ENCODE data around the gene TSEN34.
"Not testable (repeated sequence)": the region's sequence is repeated elsewhere in the genome, so short reads cannot be mapped to it uniquely, and the experiment has no call there.

Gene TSEN34

DNA sequence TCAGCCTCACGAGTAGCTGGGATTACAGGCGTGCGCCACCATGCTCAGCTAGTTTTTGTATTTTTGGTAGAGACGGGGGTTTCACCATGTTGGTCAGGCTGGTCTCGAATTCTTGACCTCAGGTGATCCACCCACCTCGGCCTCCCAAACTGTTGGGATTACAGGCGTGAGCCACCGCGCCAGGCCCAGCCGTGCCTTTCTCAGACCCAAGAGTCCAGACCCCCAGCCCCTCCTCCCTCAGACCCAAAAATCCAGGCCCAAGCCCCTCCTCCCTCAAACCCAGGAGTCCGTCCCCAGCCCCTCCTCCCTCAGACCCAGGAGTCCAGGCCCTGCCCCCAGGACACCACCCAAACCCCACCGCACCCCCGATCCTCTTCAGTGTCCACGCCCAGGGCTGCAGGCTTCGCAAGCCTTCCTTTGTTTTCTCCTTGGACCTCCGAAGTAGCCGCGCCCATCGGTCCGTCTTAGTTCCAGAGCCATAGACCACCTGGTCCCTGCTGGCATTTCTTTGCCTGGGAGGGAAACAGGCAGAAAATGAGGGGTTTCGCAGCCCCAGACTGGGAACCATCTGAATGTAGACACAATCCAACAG is 21.9 kb upstream of the TSEN34 start:
- Histone ChIP-seq H3K36me3 (ENCODE audit: control insufficient read depth in 4 of 4, insufficient read depth in 4 of 4, low read length in 3 of 4) (no peaks in the 10 kb centered on the region), H3K9me3 (ENCODE audit: control extremely low read depth in 1 of 5, control insufficient read depth in 4 of 5, insufficient read depth in 2 of 5, low read depth in 1 of 5, low read length in 4 of 5) (peaks cover 0 to 3% (median 0%) of the 10 kb centered on the region in 5 experiments), H3K4me3 (ENCODE audit: control insufficient read depth in 1 of 7, extremely low read depth in 1 of 7, insufficient read depth in 4 of 7, low read depth in 2 of 7, low read length in 6 of 7) (no peak overlapping the region), H3K27me3 (replicated peaks in 2 of 5; ENCODE audit: control insufficient read depth in 4 of 5, insufficient read depth in 5 of 5, low read length in 4 of 5) (peaks cover 0 to 3% (median 0%) of the 10 kb centered on the region in 5 experiments), H3K4me1 (ENCODE audit: control extremely low read depth in 1 of 4, control insufficient read depth in 4 of 4, insufficient read depth in 4 of 4, low read length in 3 of 4) (peaks cover 0 to 23% (median 20%) of the 10 kb centered on the region in 4 experiments), H3K27ac (ENCODE audit: insufficient read depth in 1 of 2, low read depth in 1 of 2, low read length in 2 of 2, poor library complexity in 1 of 2, severe bottlenecking in 2 of 2) (no peak overlapping the region)
- ChIA-PET POLR2A (no interaction called here), CTCF (interaction anchor here (1.0 to 5.0 kb wide), 11 partner anchors 10 to 97 kb away, joined by 3 to 28 read pairs (median 8); partner anchors contain the start of gene LENG1)
- WGBS (ENCODE audit: insufficient coverage), result 94% methylated on average over 15 of the region's 21 CpGs
- DNase-seq, result no peak

- CTCF ChIA-PET, result interaction anchor here (1.8 to 2.6 kb wide), 3 partner anchors 12 to 220 kb away, joined by 6 to 8 read pairs (median 8); no protein-coding TSS in a partner anchor
- WGBS (ENCODE audit: insufficient coverage), result 98% methylated on average over 9 of the region's 23 CpGs
Measured at GRCh38 chr19:54171736-54172431, 19.2 kb upstream of the TSEN34 start.

DNA sequence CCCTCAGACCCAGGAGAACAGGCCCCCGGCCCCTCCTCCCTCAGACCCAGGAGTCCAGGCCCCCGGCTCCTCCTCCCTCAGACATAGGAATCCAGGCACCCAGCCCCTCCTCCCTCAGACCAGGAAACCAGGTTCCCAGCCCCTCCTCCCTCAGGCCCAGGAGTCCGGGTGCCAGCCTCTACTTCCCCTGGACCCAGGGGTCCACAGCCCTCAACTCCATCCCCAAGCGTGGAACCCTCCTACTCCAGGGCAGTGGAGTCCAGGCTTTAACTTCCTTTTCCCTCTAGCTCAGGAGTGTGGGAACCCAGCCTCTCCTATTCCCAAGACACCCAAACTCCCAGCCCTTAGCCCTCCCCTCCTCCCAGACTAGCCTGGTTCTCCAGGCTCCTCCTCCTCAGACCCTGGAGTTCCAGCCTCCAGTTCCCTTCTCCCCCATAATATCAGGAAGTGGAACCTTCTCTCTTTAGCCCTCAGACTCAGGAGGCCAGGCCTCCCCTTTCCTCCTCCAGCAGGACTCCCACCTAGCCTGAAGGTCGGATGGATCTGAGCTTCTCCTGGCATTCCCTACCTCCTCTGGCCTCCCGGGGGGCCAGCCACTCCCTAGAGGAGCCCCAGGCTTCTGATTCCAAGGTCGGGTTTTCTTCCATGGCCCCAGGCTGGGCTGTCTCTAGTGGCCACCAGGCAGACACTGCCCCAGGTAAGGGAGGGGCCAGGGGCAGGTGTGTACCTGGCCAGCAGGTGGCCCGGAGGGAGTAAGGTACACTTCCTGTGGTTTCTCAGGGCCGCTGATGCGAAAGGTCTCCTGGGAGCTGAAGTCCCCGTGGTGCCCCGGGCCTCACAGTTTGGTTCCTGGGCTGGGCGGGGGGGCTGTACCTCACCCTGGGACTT is 18.4 kb upstream of the TSEN34 start, which contains the start of gene TMC4:
Gene TMC4, minus strand, starts transcription at position 690 of the 888 bp plus-strand sequence. Its CDS starts 43 bp downstream, at position 647.
- no peak within 1 kb of the TSS for H3K4me3 ChIP-seq (ENCODE audit: control insufficient read depth in 1 of 7, extremely low read depth in 1 of 7, insufficient read depth in 4 of 7, low read depth in 2 of 7, low read length in 6 of 7)
- ChIA-PET POLR2A (interaction anchor here (1.3 to 1.7 kb wide), 2 partner anchors 8 to 15 kb away, joined by 3 to 5 read pairs; no protein-coding TSS in a partner anchor), CTCF (interaction anchor here (1.3 to 2.8 kb wide), 4 partner anchors 9 to 93 kb away, joined by 8 to 12 read pairs (median 8); partner anchors contain the start of gene MBOAT7)
- H3K27me3 ChIP-seq (replicated peaks in 2 of 5; ENCODE audit: control insufficient read depth in 4 of 5, insufficient read depth in 5 of 5, low read length in 4 of 5), result no peaks in the 10 kb centered on the region
- 25% methylated on average over 9 of the region's 13 CpGs for WGBS (ENCODE audit: insufficient coverage)
- H3K27ac ChIP-seq (ENCODE audit: insufficient read depth in 1 of 2, low read depth in 1 of 2, low read length in 2 of 2, poor library complexity in 1 of 2, severe bottlenecking in 2 of 2), result no peak within 1 kb of the TSS
- H3K36me3 ChIP-seq (ENCODE audit: control insufficient read depth in 4 of 4, insufficient read depth in 4 of 4, low read length in 3 of 4), result peaks cover 0 to 19% (median 4%) of the 10 kb centered on the region in 4 experiments
- peaks cover 0 to 18% (median 15%) of the 10 kb centered on the region in 4 experiments for H3K4me1 ChIP-seq (ENCODE audit: control extremely low read depth in 1 of 4, control insufficient read depth in 4 of 4, insufficient read depth in 4 of 4, low read length in 3 of 4)
- peak in 1 of 3 donors; percentile 32 for DNase-seq
- H3K9me3 ChIP-seq (ENCODE audit: control extremely low read depth in 1 of 5, control insufficient read depth in 4 of 5, insufficient read depth in 2 of 5, low read depth in 1 of 5, low read length in 4 of 5), result no peaks in the 10 kb centered on the region

More at GRCh38 chr19:54171736-54172431, 19.2 kb upstream of the TSEN34 start:
- H3K36me3 ChIP-seq (ENCODE audit: control insufficient read depth in 4 of 4, insufficient read depth in 4 of 4, low read length in 3 of 4), result peaks cover 0 to 15% (median 3%) of the 10 kb centered on the region in 4 experiments
- H3K9me3 ChIP-seq (ENCODE audit: control extremely low read depth in 1 of 5, control insufficient read depth in 4 of 5, insufficient read depth in 2 of 5, low read depth in 1 of 5, low read length in 4 of 5); H3K4me3 ChIP-seq (ENCODE audit: control insufficient read depth in 1 of 7, extremely low read depth in 1 of 7, insufficient read depth in 4 of 7, low read depth in 2 of 7, low read length in 6 of 7); H3K27ac ChIP-seq (ENCODE audit: insufficient read depth in 1 of 2, low read depth in 1 of 2, low read length in 2 of 2, poor library complexity in 1 of 2, severe bottlenecking in 2 of 2); POLR2A ChIA-PET; H3K27me3 ChIP-seq (replicated peaks in 2 of 5; ENCODE audit: control insufficient read depth in 4 of 5, insufficient read depth in 5 of 5, low read length in 4 of 5); DNase-seq: not testable (repeated sequence)
- H3K4me1 ChIP-seq (ENCODE audit: control extremely low read depth in 1 of 4, control insufficient read depth in 4 of 4, insufficient read depth in 4 of 4, low read length in 3 of 4), result peaks cover 0 to 18% (median 15%) of the 10 kb centered on the region in 4 experiments

- ChIA-PET CTCF (interaction anchor here (1.3 to 2.8 kb wide), 5 partner anchors 10 to 92 kb away, joined by 4 to 12 read pairs (median 8); partner anchors contain the start of gene MBOAT7), POLR2A (interaction anchor here (0.5 to 1.7 kb wide), 3 partner anchors 8 to 1499 kb away, joined by 3 to 6 read pairs (median 5); no protein-coding TSS in a partner anchor)
- Histone ChIP-seq H3K27ac (ENCODE audit: insufficient read depth in 1 of 2, low read depth in 1 of 2, low read length in 2 of 2, poor library complexity in 1 of 2, severe bottlenecking in 2 of 2) (no peak overlapping the region), H3K9me3 (ENCODE audit: control extremely low read depth in 1 of 5, control insufficient read depth in 4 of 5, insufficient read depth in 2 of 5, low read depth in 1 of 5, low read length in 4 of 5) (no peaks in the 10 kb centered on the region), H3K4me3 (ENCODE audit: control insufficient read depth in 1 of 7, extremely low read depth in 1 of 7, insufficient read depth in 4 of 7, low read depth in 2 of 7, low read length in 6 of 7) (no peak overlapping the region), H3K27me3 (replicated peaks in 2 of 5; ENCODE audit: control insufficient read depth in 4 of 5, insufficient read depth in 5 of 5, low read length in 4 of 5) (no peaks in the 10 kb centered on the region), H3K36me3 (ENCODE audit: control insufficient read depth in 4 of 4, insufficient read depth in 4 of 4, low read length in 3 of 4) (peaks cover 2 to 23% (median 7%) of the 10 kb centered on the region in 4 experiments), H3K4me1 (ENCODE audit: control extremely low read depth in 1 of 4, control insufficient read depth in 4 of 4, insufficient read depth in 4 of 4, low read length in 3 of 4) (peaks cover 0 to 16% (median 14%) of the 10 kb centered on the region in 4 experiments)
- DNase-seq, result no peak
- WGBS (ENCODE audit: insufficient coverage), result 54% methylated on average over 13 of the region's 15 CpGs
Measured at GRCh38 chr19:54173359-54173699, 17.8 kb upstream of the TSEN34 start.

DNA sequence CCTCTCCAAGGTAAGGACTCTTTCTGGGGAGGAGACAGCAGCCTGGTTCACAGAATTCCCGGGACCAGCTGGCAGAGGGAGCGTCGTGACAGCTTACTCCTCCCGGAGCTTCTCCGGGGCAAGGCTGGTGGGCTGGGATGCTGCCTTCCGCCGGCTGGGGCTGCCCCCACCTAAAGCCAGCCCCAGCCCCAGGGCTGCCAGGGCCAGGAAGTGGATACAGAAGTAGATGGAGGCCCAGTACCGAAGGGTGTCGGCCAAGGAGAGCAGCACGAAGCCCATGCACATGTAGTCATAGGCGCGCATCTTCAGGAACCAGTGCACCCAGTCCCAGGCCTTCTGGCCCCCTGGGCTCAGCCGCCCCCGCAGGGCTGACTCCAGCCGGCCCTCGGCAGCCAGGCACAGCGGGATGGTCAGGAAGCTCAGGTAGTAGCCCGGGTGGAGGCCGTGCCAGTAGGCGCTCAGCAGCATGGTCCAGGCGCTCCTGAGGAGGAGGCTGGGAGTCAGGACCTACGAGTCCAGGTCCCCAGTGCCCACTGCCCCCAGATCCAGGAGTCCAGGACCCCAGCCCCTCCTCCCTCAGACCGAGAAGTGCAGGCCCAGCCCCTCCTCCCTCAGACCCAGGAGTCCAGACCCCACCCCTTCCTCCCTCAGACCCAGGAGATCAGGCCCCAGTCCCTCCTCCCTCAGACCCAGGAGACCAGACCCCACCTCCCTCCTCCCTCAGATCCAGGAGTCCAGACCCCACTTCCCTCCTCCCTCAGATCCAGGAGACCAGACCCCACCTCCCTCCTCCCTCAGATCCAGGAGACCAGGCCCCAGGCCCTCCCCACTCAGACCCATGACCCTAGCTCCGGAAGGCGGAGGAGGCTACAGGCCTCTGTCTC is 16.9 kb upstream of the TSEN34 start:
- Histone ChIP-seq H3K36me3 (ENCODE audit: control insufficient read depth in 4 of 4, insufficient read depth in 4 of 4, low read length in 3 of 4) (peaks cover 5 to 32% (median 15%) of the 10 kb centered on the region in 4 experiments), H3K27ac (ENCODE audit: insufficient read depth in 1 of 2, low read depth in 1 of 2, low read length in 2 of 2, poor library complexity in 1 of 2, severe bottlenecking in 2 of 2) (no peak overlapping the region), H3K4me1 (ENCODE audit: control extremely low read depth in 1 of 4, control insufficient read depth in 4 of 4, insufficient read depth in 4 of 4, low read length in 3 of 4) (peaks cover 0 to 16% (median 13%) of the 10 kb centered on the region in 4 experiments), H3K9me3 (ENCODE audit: control extremely low read depth in 1 of 5, control insufficient read depth in 4 of 5, insufficient read depth in 2 of 5, low read depth in 1 of 5, low read length in 4 of 5) (no peaks in the 10 kb centered on the region), H3K27me3 (replicated peaks in 2 of 5; ENCODE audit: control insufficient read depth in 4 of 5, insufficient read depth in 5 of 5, low read length in 4 of 5) (no peaks in the 10 kb centered on the region), H3K4me3 (ENCODE audit: control insufficient read depth in 1 of 7, extremely low read depth in 1 of 7, insufficient read depth in 4 of 7, low read depth in 2 of 7, low read length in 6 of 7) (peak overlapping the region in 1 of 7 experiments; percentile 8)
- CTCF ChIA-PET, result interaction anchor here (0.6 to 2.8 kb wide), 6 partner anchors 11 to 94 kb away, joined by 3 to 12 read pairs (median 8); partner anchors contain the start of gene MBOAT7
- DNase-seq, result no peak
- POLR2A ChIA-PET, result interaction anchor here (0.5 to 1.7 kb wide), 3 partner anchors 9 to 1498 kb away, joined by 3 to 6 read pairs (median 5); no protein-coding TSS in a partner anchor
- 94% methylated on average over 14 of the region's 25 CpGs for WGBS (ENCODE audit: insufficient coverage)
